ENCODE measurements around the gene ODC1. TPM values are rescaled to one million over a fixed set of nuclear protein-coding genes. Genes with fewer than 3 reads are reported as not detected.
"Not testable (repeated sequence)": the region's sequence is repeated elsewhere in the genome, so short reads cannot be mapped to it uniquely, and the experiment has no call there.

Gene ODC1
- total and polyA plus RNA-seq, 2 donors (not counting 3 experiments of a cell fraction or from before 2014, with no cell fraction given) = 109 to 132 TPM

- H3K9me3 ChIP-seq (replicated peaks; ENCODE audit: control insufficient read depth, insufficient read depth, low read length) = no peaks in the 10 kb centered on the region
- H3K27ac ChIP-seq (ENCODE audit: insufficient read depth, low read depth, low read length) = no peak overlapping the region
- peaks cover 2 to 13% of the 10 kb centered on the region in 2 experiments for H3K27me3 ChIP-seq (ENCODE audit: control insufficient read depth in 2 of 2, insufficient read depth in 2 of 2, low read length in 2 of 2)
- no peaks in the 10 kb centered on the region for H4K20me1 ChIP-seq (replicated peaks; ENCODE audit: control insufficient read depth, extremely low read depth, insufficient read depth, low read length)
- H3K4me1 ChIP-seq (ENCODE audit: control insufficient read depth, extremely low read depth, insufficient read depth, low read length) = no peaks in the 10 kb centered on the region
- no peak overlapping the region for H3K9ac ChIP-seq (replicated peaks; ENCODE audit: extremely low read depth, insufficient read depth, low read length)
- H3K36me3 ChIP-seq (ENCODE audit: control insufficient read depth in 2 of 2, extremely low read depth in 1 of 2, insufficient read depth in 2 of 2, low read length in 2 of 2) = no peaks in the 10 kb centered on the region
- DNase-seq (ENCODE audit: low read depth, low spot score) (no peak), FAIRE-seq (no peak)
- POLR2A ChIA-PET = no interaction called here
- no peaks in the 10 kb centered on the region for H3K79me2 ChIP-seq (ENCODE audit: control insufficient read depth, insufficient read depth, low read length)
- H2AFZ ChIP-seq (ENCODE audit: low read depth, low read length) = no peak overlapping the region
- TF ChIP-seq FOS (IDR thresholded peaks at IDR 0.05; ENCODE audit: borderline replicate concordance, insufficient read depth, low read length) (no peak), MYC (IDR thresholded peaks at IDR 0.05; ENCODE audit: low read depth, low read length) (no peak), POLR2A (IDR thresholded peaks at IDR 0.05; ENCODE audit: low read depth, low read length) (no peak), CTCF (IDR thresholded peaks at IDR 0.05; ENCODE audit: extremely low read depth in 1 of 2, insufficient read depth in 1 of 2, low read depth in 1 of 2, low read length in 2 of 2) (no peak), EZH2 (IDR thresholded peaks at IDR 0.05; ENCODE audit: borderline replicate concordance, low read depth, low read length, severe bottlenecking) (no peak), MAX (IDR thresholded peaks at IDR 0.05; ENCODE audit: insufficient read depth, insufficient read length) (no peak)
- no peak overlapping the region for H3K4me3 ChIP-seq (replicated peaks in 1 of 3; ENCODE audit: insufficient read depth in 1 of 3, low read depth in 1 of 3, low read length in 3 of 3)
- CTCF ChIA-PET = interaction anchor here (1.0 kb wide), 1 partner anchor 31 kb away, joined by 3 read pairs; no protein-coding TSS in a partner anchor
- intact Hi-C loops (cut with micrococcal nuclease) (no loop called here), dilution Hi-C loops (cut with MboI; ENCODE audit: extremely low pct_ligation_motif_present, low sequenced_read_pairs) (no loop called here)
- no TSS peak for BruUV-seq (replicated peaks)
- H3K4me2 ChIP-seq (ENCODE audit: insufficient read depth, low read length) = no peak overlapping the region
- no peaks in the 10 kb centered on the region for H3K9me1 ChIP-seq (replicated peaks; ENCODE audit: control insufficient read depth, extremely low read depth, insufficient read depth, low read length)
These were observed 41.9 kb upstream of the ODC1 start for GRCh38 chr2:10489842-10490555.

GRCh38 chr2:10488142-10488541 is 40.0 kb upstream of the ODC1 start:
- POLR2A ChIA-PET; H4K20me1 ChIP-seq (replicated peaks; ENCODE audit: control insufficient read depth, extremely low read depth, insufficient read depth, low read length); DNase-seq (ENCODE audit: low read depth, low spot score); H3K9me3 ChIP-seq (replicated peaks; ENCODE audit: control insufficient read depth, insufficient read depth, low read length); H3K4me3 ChIP-seq (replicated peaks in 1 of 3; ENCODE audit: insufficient read depth in 1 of 3, low read depth in 1 of 3, low read length in 3 of 3); H3K79me2 ChIP-seq (ENCODE audit: control insufficient read depth, insufficient read depth, low read length); H2AFZ ChIP-seq (ENCODE audit: low read depth, low read length); dilution Hi-C loops (cut with MboI; ENCODE audit: extremely low pct_ligation_motif_present, low sequenced_read_pairs); H3K27ac ChIP-seq (ENCODE audit: insufficient read depth, low read depth, low read length); H3K9ac ChIP-seq (replicated peaks; ENCODE audit: extremely low read depth, insufficient read depth, low read length); H3K9me1 ChIP-seq (replicated peaks; ENCODE audit: control insufficient read depth, extremely low read depth, insufficient read depth, low read length); H3K4me1 ChIP-seq (ENCODE audit: control insufficient read depth, extremely low read depth, insufficient read depth, low read length); intact Hi-C loops (cut with micrococcal nuclease); CTCF ChIA-PET; H3K36me3 ChIP-seq (ENCODE audit: control insufficient read depth in 2 of 2, extremely low read depth in 1 of 2, insufficient read depth in 2 of 2, low read length in 2 of 2); FAIRE-seq; H3K4me2 ChIP-seq (ENCODE audit: insufficient read depth, low read length); BruUV-seq (replicated peaks): not testable (repeated sequence)
- H3K27me3 ChIP-seq (ENCODE audit: control insufficient read depth in 2 of 2, insufficient read depth in 2 of 2, low read length in 2 of 2) = peaks cover 2 to 19% of the 10 kb centered on the region in 2 experiments

GRCh38 chr2:10487741-10488104 is 39.6 kb upstream of the ODC1 start:
- FAIRE-seq; DNase-seq (ENCODE audit: low read depth, low spot score); H3K9me3 ChIP-seq (replicated peaks; ENCODE audit: control insufficient read depth, insufficient read depth, low read length); H3K9ac ChIP-seq (replicated peaks; ENCODE audit: extremely low read depth, insufficient read depth, low read length); H2AFZ ChIP-seq (ENCODE audit: low read depth, low read length); H3K4me3 ChIP-seq (replicated peaks in 1 of 3; ENCODE audit: insufficient read depth in 1 of 3, low read depth in 1 of 3, low read length in 3 of 3); H3K4me2 ChIP-seq (ENCODE audit: insufficient read depth, low read length); BruUV-seq (replicated peaks); POLR2A ChIA-PET; H3K79me2 ChIP-seq (ENCODE audit: control insufficient read depth, insufficient read depth, low read length); H4K20me1 ChIP-seq (replicated peaks; ENCODE audit: control insufficient read depth, extremely low read depth, insufficient read depth, low read length); H3K4me1 ChIP-seq (ENCODE audit: control insufficient read depth, extremely low read depth, insufficient read depth, low read length); H3K27ac ChIP-seq (ENCODE audit: insufficient read depth, low read depth, low read length); intact Hi-C loops (cut with micrococcal nuclease); dilution Hi-C loops (cut with MboI; ENCODE audit: extremely low pct_ligation_motif_present, low sequenced_read_pairs); H3K9me1 ChIP-seq (replicated peaks; ENCODE audit: control insufficient read depth, extremely low read depth, insufficient read depth, low read length); CTCF ChIA-PET; H3K36me3 ChIP-seq (ENCODE audit: control insufficient read depth in 2 of 2, extremely low read depth in 1 of 2, insufficient read depth in 2 of 2, low read length in 2 of 2): not testable (repeated sequence)
- peaks cover 2 to 19% of the 10 kb centered on the region in 2 experiments for H3K27me3 ChIP-seq (ENCODE audit: control insufficient read depth in 2 of 2, insufficient read depth in 2 of 2, low read length in 2 of 2)
